SK-N-MC (cell line): ENCODE results near the gene GNG14.

ENCODE experiments used
- EZH2 ChIP-seq: fragments of 200-600 bp; sonication (generic); IDR thresholded peaks from one replicate; pipeline ENCODE4 v1.6.1; 2017; ENCODE audit warnings: antibody characterized with exemption
- POLR2AphosphoS5 ChIP-seq: IDR thresholded peaks from 2 replicates; pipeline ENCODE4 v1.6.1; 2012; ENCODE audit warnings: mild to moderate bottlenecking, low read depth, low read length, borderline replicate concordance

DNA sequence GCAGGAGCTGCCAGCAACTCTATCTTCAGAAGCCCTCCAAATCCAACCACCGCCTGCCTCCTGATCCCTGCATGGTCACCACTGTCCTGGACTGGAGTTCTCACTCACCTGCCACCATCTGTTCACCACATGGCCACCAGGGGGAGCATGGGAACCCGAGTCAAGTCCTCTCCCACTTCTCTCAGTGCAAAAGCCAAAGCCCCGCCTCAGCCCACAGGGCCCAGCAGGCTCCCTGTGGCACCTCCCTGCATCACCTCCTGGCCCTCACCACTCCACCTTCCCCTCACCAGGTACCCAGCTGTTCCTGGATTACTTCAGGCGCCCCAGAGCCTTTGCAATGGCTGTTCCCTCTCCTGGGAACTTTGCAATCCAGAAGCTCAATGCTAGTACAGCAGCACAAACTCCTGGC is 11.4 kb upstream of the GNG14 start:
- TF ChIP-seq POLR2AphosphoS5 = no peak
- no peak for TF ChIP-seq EZH2
